PFSK-1 (cell line): ENCODE measurements around the gene STON1.

ENCODE experiments used
- FOXP2 ChIP-seq: optimal IDR thresholded peaks from 2 replicates; pipeline ENCODE3; 2011; ENCODE audit warnings: borderline replicate concordance, control low read depth, inconsistent platforms; ENCODE audit not compliant: insufficient read depth; ENCODE audit errors: extremely low read length, extremely low read depth
- POLR2AphosphoS5 ChIP-seq: IDR thresholded peaks from 2 replicates; pipeline ENCODE4 v1.6.1; 2012; ENCODE audit warnings: low read depth, mild to moderate bottlenecking, control low read depth, low read length, moderate library complexity
- SIN3A ChIP-seq: IDR thresholded peaks from 2 replicates; pipeline ENCODE4 v1.6.1; 2012; ENCODE audit warnings: mild to moderate bottlenecking, low read length, moderate library complexity, borderline replicate concordance; ENCODE audit not compliant: insufficient read depth
- TAF1 ChIP-seq: IDR thresholded peaks from 2 replicates; pipeline ENCODE4 v1.6.1; 2012; ENCODE audit warnings: low read length, control low read depth, borderline replicate concordance; ENCODE audit not compliant: insufficient read depth
- TF ChIP-seq, protein P1 (sequence below), 2 experiments: IDR thresholded peaks; 2 replicates each; pipeline versions ENCODE4 v1.6.1 to v1.8.0; 2011 to 2012; ENCODE audit warnings: low read depth in 2 of 2, low read length in 2 of 2, control low read depth in 1 of 2, inconsistent platforms in 1 of 2, mild to moderate bottlenecking in 1 of 2, moderate library complexity in 1 of 2; ENCODE audit not compliant: insufficient read depth in 1 of 2

Gene STON1

DNA sequence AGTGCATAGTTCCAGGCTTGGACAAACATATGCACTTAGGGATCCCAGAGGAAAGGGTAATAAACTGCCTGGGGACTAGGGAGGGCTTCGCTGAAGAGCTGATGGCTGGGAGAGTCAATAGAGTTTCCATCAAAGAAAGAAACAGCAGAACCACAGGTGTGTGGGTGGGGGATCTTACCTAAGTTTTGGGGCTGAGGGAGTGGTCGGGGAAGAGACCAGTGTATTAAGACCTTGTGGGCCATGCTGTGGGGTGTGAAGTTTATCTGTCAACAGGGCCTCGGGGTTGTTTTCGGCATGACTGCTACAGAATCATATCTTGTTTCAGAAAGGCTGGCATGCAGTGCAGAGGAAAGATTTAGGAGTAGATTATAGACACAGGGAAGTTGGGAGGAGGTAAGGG is 56.5 kb downstream of the STON1 start:
- TF ChIP-seq SIN3A, result no peak
- TF ChIP-seq POLR2AphosphoS5, result no peak
- TF ChIP-seq, protein P1, sequence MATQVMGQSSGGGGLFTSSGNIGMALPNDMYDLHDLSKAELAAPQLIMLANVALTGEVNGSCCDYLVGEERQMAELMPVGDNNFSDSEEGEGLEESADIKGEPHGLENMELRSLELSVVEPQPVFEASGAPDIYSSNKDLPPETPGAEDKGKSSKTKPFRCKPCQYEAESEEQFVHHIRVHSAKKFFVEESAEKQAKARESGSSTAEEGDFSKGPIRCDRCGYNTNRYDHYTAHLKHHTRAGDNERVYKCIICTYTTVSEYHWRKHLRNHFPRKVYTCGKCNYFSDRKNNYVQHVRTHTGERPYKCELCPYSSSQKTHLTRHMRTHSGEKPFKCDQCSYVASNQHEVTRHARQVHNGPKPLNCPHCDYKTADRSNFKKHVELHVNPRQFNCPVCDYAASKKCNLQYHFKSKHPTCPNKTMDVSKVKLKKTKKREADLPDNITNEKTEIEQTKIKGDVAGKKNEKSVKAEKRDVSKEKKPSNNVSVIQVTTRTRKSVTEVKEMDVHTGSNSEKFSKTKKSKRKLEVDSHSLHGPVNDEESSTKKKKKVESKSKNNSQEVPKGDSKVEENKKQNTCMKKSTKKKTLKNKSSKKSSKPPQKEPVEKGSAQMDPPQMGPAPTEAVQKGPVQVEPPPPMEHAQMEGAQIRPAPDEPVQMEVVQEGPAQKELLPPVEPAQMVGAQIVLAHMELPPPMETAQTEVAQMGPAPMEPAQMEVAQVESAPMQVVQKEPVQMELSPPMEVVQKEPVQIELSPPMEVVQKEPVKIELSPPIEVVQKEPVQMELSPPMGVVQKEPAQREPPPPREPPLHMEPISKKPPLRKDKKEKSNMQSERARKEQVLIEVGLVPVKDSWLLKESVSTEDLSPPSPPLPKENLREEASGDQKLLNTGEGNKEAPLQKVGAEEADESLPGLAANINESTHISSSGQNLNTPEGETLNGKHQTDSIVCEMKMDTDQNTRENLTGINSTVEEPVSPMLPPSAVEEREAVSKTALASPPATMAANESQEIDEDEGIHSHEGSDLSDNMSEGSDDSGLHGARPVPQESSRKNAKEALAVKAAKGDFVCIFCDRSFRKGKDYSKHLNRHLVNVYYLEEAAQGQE (IDR thresholded peaks at IDR 0.05; ENCODE audit: insufficient read depth in 1 of 2, low read depth in 2 of 2, low read length in 2 of 2), result no peak
- TF ChIP-seq TAF1, result no peak
- TF ChIP-seq FOXP2, result no peak

DNA sequence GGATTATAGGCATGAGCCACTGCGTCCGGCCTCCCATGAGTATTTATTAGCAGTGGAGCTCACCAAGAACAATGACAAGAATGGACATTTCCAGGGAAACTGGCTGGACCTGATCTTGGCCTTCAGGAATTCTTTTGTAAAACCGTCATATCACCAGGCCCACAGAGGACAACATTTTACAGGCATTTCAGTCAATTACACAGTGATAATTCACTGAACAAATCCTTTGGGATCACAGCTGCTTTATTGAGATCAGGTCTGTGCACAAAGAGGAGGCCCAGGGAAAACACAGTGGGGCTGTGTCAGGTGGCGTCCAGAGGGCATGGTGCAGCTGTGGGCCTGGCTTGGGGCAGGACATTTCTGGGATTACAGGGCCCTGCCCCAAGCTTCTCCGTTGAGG is 57.6 kb downstream of the STON1 start:
- no peak for TF ChIP-seq FOXP2
- no peak for TF ChIP-seq POLR2AphosphoS5
- TF ChIP-seq SIN3A, result no peak

DNA sequence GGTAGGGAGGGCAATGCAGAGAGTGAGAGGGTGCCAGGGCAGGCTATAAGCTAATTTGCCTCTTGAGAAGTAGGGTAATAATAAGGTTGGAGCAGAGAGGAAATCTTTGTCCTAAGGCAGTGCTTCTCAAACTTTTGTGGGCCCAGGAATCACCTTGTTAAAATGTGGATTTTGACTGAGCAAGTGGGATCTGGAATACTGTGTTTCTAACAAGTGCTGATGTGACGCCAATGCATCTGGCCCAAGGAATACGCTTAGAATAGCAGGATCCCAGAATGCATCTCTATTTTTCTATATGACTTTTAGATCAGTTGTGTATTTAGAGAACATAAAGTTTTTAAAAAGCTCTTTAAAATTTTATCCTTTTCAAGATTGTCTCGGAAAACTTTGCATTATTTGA is 58.0 kb downstream of the STON1 start:
- no peak for TF ChIP-seq TAF1
- no peak for TF ChIP-seq FOXP2
- TF ChIP-seq SIN3A, result no peak
- no peak for TF ChIP-seq POLR2AphosphoS5

DNA sequence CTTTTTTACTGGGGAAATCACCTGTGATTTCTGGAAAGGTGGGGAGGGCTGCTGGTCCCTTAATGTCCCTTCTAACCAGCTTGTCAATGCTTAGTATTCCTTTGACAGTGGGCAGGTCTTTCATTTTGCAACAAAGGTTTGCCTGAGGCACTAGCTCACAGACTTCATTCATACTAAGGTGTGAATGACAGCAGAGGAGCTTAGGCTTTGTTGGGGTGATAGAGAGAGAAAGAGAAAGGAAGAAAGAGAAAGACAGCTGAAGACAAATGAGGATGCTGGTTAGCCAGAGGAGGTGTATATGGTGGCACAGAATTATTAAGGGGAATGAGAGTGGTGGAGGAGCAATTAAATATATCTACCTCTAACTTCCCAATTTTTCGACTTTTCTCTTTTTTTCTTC is 58.8 kb downstream of the STON1 start:
- no peak for TF ChIP-seq TAF1
- TF ChIP-seq FOXP2, result no peak
- TF ChIP-seq, protein P1 (IDR thresholded peaks at IDR 0.05; ENCODE audit: insufficient read depth in 1 of 2, low read depth in 2 of 2, low read length in 2 of 2), result no peak
- TF ChIP-seq POLR2AphosphoS5, result no peak
- no peak for TF ChIP-seq SIN3A

DNA sequence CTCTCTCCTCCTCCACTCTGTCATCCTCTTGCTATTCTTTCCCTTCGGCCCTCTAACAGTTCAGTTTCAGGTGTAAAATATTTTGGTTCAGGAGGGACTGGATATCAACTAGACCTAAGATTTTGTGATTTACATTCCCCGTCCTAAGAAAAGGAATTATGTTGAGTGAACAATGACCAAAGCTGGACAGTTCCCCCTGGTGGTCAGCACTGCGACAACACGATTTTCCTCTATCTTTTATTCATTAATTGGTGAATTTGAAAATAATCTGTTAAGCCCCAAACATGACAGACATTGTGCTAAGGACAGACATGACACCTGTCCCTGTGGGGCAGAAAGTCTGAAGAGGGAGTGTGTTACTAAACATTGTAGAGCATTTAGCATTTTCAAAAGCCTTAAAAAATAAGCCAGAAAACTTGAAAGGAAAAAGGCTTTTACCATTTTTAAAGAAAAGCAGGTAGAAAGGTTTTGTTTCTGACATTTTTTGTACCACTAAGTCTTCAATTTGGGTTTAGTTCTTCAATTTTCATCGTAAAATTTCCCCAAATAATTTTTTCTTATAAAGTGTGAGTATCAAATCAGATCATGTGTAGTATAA is 59.3 kb downstream of the STON1 start:
- TF ChIP-seq SIN3A (no peak), TAF1 (no peak), FOXP2 (no peak), POLR2AphosphoS5 (no peak)
- TF ChIP-seq, protein P1 (IDR thresholded peaks at IDR 0.05; ENCODE audit: insufficient read depth in 1 of 2, low read depth in 2 of 2, low read length in 2 of 2), result no peak

DNA sequence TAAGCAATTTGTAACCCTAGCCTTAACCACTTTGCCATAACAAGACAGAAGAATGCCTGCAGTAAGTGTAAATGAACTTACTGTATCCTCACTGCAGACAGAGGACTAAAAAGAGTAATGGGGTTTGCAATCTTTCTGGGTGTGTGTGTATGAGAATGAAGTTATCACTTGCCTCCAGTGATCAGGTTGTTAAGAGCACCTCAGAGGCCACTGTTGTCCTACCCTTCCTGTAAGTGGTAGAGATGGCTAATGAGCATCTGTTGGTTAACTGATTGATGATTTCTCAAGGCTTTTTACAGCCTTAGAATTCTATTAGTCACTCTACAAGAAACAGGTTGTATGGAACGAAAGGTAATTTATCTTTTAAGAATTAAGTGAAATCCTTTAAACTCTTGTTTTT is 60.1 kb downstream of the STON1 start:
- TF ChIP-seq SIN3A (no peak), TAF1 (no peak), FOXP2 (no peak), POLR2AphosphoS5 (no peak)
